Left ventricle myocardium inferior (tissue), 1 donor: Measurements from ENCODE around the gene LRRC7. TPM values are rescaled to one million over a fixed set of nuclear protein-coding genes. Genes with fewer than 3 reads are reported as not detected.
A peak's percentile ranks its signal among the peaks of the same experiment; 100 is the strongest.
"Not testable (repeated sequence)": the region's sequence is repeated elsewhere in the genome, so short reads cannot be mapped to it uniquely, and the experiment has no call there.

Experiments used
- DNase-seq: peaks from one replicate; pipeline ENCODE4 v3.0.0-alpha.2; 2020
- H3K27ac ChIP-seq: fragments of 200-600 bp; replicated peaks from 2 replicates; pipeline ENCODE4 v1.8.0; 2021
- H3K27me3 ChIP-seq: fragments of 200-600 bp; 2 replicates; pipeline ENCODE4 v1.8.0; 2021; ENCODE audit warnings: low read depth
- H3K36me3 ChIP-seq: fragments of 200-600 bp; 2 replicates; pipeline ENCODE4 v1.8.0; 2021
- H3K4me1 ChIP-seq: fragments of 200-600 bp; 2 replicates; pipeline ENCODE4 v1.8.0; 2021
- H3K4me3 ChIP-seq: fragments of 200-600 bp; 2 replicates; pipeline ENCODE4 v1.8.0; 2021; ENCODE audit warnings: mild to moderate bottlenecking, moderate library complexity
- H3K9me3 ChIP-seq: fragments of 200-600 bp; replicated peaks from 2 replicates; pipeline ENCODE4 v1.8.0; 2021
- intact Hi-C: fragments of 100-400 bp; cut with micrococcal nuclease; formaldehyde crosslinking; loops from one replicate; pipeline ENCODE4 v1.11.0; 2022
- total RNA-seq: library from RNA; stranded (reverse); fragmentation: NEBNext Ultra II Directional; extraction: Animal tissue kit (Norgen Biotek cat#: 25700); gene quantifications from one replicate; pipeline ENCODE4 v1.2.1, GENCODE V29; 2021
- TF ChIP-seq, protein P1 (sequence below): fragments of 200-600 bp; IDR thresholded peaks from 2 replicates; pipeline ENCODE4 v1.8.0; 2021; ENCODE audit warnings: antibody characterized with exemption, mild to moderate bottlenecking, borderline replicate concordance
- donor health status: DM: no; HTN: yes; CAD: no; lungs with severe emphysema.

LRRC7 gene
- total RNA-seq, 1 donor from 2014 or later, result 0.44 TPM

GRCh38 chr1:69706473-69706872 is 138.8 kb downstream of the LRRC7 start:
- DNase-seq, result no peak
- H3K36me3 ChIP-seq, result no peaks in the 10 kb centered on the region
- no peak overlapping the region for H3K27ac ChIP-seq
- no peaks in the 10 kb centered on the region for H3K27me3 ChIP-seq
- intact Hi-C loops, result no loop called here
- TF ChIP-seq, protein P1, sequence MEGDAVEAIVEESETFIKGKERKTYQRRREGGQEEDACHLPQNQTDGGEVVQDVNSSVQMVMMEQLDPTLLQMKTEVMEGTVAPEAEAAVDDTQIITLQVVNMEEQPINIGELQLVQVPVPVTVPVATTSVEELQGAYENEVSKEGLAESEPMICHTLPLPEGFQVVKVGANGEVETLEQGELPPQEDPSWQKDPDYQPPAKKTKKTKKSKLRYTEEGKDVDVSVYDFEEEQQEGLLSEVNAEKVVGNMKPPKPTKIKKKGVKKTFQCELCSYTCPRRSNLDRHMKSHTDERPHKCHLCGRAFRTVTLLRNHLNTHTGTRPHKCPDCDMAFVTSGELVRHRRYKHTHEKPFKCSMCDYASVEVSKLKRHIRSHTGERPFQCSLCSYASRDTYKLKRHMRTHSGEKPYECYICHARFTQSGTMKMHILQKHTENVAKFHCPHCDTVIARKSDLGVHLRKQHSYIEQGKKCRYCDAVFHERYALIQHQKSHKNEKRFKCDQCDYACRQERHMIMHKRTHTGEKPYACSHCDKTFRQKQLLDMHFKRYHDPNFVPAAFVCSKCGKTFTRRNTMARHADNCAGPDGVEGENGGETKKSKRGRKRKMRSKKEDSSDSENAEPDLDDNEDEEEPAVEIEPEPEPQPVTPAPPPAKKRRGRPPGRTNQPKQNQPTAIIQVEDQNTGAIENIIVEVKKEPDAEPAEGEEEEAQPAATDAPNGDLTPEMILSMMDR, result no peak
- H3K4me1 ChIP-seq, result peaks cover 17% of the 10 kb centered on the region
- H3K9me3 ChIP-seq, result peaks cover under 1% of the 10 kb centered on the region
- no peak overlapping the region for H3K4me3 ChIP-seq

DNA sequence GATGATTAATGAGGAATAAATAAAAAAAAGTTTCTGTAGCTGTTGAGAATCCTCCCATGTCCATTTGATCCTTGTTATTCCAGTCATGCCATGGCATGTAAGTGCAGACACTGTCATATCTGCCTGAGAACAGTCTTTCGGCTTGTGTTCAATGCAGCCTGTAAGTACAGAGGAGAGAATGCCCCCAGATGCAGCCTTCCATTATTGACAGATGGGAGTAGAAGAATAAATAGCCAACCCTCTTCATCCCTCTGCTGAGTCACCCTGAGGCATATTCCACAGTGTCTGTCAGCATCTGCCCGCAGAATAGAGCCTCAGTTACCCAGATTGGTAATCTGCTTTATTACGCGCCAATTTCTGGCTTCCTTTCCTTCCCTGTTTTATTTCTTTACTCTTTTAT is 139.4 kb downstream of the LRRC7 start:
- no peak overlapping the region for H3K4me3 ChIP-seq
- TF ChIP-seq, protein P1, result no peak
- H3K9me3 ChIP-seq, result no peaks in the 10 kb centered on the region
- no peak overlapping the region for H3K27ac ChIP-seq
- H3K4me1 ChIP-seq, result peaks cover 21% of the 10 kb centered on the region
- no peaks in the 10 kb centered on the region for H3K27me3 ChIP-seq
- DNase-seq, result no peak
- H3K36me3 ChIP-seq, result no peaks in the 10 kb centered on the region
- intact Hi-C loops, result no loop called here

DNA sequence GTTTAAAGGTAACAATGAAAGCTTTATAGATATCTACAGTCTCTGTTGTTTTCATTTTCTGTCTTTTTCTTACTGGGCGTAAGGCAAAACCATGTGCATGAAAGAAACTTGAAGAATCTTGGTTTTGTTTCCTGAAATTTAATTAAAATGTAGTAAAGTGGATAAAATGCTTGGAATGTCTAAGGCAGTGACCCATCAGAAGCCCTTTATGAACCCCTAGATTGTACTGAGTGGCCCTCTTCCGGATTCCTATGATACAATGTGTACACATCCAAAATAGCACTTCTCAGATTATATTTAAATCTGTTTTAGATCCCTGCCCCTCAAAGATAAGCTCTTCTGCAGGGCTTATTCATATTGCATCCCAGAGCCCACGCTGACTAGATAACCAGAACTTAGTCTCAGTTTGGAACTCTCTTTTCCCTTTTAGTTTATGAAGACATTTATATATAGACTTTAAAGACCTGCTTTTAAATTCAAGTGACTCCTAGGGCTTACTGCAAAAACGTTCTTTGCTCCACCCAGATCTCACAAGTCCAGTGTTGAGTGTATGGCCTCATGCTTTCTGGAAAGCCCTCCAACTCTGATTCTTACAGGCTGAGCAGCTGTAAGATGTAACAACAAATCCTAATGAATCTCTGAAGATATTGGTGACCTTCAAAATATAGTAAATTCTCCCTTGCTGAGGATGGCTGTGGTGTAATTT is 142.9 kb downstream of the LRRC7 start:
- intact Hi-C loops, result no loop called here

DNA sequence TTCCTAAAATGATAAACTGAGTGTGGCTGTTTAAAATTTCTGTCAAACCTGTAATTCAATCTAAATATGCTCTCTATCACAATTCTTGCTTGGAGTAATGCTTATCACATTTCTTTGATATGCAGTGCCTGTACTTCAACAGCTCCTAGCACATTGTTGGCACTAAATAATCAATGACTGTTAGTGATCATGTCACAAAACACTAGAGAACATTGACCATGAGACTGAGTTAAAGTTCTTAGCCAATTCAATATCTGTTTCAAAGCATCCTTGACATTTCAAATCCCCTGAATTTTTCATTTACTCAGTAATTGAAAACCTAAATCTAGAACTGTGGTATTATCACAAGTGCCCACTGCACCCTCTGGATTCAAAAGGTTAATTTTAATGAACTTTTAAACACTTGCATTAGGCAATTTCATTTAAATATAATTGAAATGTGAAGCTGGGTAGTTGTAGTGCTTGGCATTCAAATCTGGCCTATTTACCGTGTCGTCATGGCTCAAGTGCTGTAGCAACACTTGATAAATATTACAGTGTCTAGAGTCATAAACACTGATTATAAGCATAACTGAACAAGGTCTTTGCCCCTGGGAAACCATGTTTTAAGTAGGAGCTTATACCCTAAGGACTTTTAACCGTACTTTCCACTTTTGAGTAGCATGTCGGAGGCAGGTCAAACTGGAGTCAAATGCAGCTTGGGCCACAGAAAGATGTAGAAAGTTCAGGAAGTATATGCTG is 143.6 kb downstream of the LRRC7 start:
- Histone ChIP-seq H3K4me1 (peaks cover 22% of the 10 kb centered on the region), H3K36me3 (no peaks in the 10 kb centered on the region), H3K4me3 (no peak overlapping the region), H3K9me3 (no peaks in the 10 kb centered on the region), H3K27ac (peak overlapping the region; percentile 66), H3K27me3 (no peaks in the 10 kb centered on the region)
- TF ChIP-seq, protein P1, result no peak
- intact Hi-C loops, result no loop called here
- no peak for DNase-seq

More for the DNA sequence above, 142.9 kb downstream of the LRRC7 start:
- no peaks in the 10 kb centered on the region for H3K9me3 ChIP-seq
- peaks cover 22% of the 10 kb centered on the region for H3K4me1 ChIP-seq
- no peak for DNase-seq
- peak overlapping the region; percentile 66 for H3K27ac ChIP-seq
- no peak overlapping the region for H3K4me3 ChIP-seq
- no peaks in the 10 kb centered on the region for H3K27me3 ChIP-seq
- no peaks in the 10 kb centered on the region for H3K36me3 ChIP-seq
- TF ChIP-seq, protein P1, result no peak

DNA sequence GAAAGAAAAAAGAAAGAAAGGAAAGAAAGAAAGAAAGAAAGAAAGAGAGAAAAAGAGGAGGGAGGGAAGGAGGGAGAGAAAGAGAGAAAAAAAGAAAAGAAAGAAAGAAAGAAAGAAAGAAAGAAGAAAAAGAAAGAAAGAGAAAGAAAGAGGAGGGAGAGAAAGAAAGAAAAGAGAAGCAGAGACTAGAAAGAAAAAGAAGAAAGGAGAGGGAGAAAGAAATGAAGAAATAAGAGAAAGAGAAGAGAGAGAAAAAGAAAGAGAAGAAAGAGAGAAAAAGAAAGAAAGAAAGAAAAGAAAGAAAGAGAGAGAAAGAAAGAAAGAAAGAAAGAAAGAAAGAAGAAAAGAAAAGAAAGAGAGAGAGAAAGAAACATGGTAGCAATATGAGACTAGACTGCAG is 150.1 kb downstream of the LRRC7 start:
- H3K9me3 ChIP-seq, intact Hi-C loops, DNase-seq, H3K4me1 ChIP-seq, H3K4me3 ChIP-seq, H3K36me3 ChIP-seq, H3K27ac ChIP-seq, H3K27me3 ChIP-seq: not testable (repeated sequence)

DNA sequence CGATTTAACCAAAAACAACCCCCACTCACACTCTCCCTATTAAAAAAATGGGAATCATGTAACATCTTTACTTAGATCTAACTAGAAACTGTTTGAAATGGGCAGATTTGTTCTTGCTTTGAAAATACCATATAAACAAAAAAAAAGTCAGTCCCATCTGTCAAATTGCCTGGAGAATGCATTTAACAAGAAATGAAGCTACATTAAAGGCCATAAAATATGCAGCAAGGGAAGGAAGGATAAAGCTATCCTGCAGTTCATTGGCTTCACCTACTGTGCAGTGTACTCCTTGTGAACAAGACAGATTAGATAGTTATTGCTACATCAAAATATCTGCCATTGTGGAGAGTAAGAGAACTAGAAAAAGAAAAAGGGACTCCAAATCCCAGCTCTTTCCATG is 160.5 kb downstream of the LRRC7 start:
- no peak overlapping the region for H3K27ac ChIP-seq
- H3K27me3 ChIP-seq, result no peaks in the 10 kb centered on the region
- TF ChIP-seq, protein P1, result no peak
- intact Hi-C loops, result no loop called here
- H3K9me3 ChIP-seq, result no peaks in the 10 kb centered on the region
- H3K4me1 ChIP-seq, result no peaks in the 10 kb centered on the region
- H3K4me3 ChIP-seq, result no peak overlapping the region
- H3K36me3 ChIP-seq, result no peaks in the 10 kb centered on the region
- DNase-seq, result no peak
